ENCODE results near the gene DCAF15. TPM values are rescaled to one million over a fixed set of nuclear protein-coding genes. Genes with fewer than 3 reads are reported as not detected.

The DCAF15 gene
- total and polyA plus RNA-seq, 2 donors (not counting 3 experiments of a cell fraction or from before 2014, with no cell fraction given), result 41.9 to 42.4 TPM

DNA sequence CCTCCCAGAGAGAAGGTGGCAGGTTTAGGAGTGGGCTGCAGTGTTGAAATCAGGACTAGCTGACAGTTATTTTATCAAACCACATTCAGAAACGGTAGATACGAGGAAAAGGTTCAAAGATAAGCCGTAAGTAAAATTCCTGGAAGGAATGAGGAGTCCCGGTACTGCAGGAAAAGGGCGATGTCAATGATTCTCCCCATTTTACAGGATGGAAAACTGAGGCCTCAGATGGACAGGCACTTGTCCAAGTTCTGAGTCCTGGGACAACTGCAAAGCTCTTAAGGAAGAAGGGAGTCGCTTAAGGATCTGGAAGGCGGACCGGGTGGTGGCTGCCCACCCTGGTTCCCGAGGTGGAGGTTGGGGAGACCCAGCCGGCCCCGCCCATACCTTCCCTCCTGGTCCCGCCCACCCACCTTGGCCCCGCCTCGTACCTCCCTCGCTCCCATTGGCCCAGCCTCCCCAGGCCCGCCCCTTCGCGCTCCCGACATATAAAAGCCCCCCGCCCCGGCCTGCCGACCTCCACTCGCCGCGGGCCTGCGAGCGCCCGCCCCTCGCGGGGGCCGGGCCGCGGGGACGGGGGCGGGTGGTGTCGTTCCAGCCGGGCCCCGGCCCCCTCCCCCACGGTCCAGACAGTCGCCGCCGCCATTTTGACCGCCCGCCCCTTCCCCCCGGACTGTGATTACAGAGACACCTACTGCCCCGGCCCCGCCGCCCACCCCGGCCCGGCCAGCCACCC, 53.2 kb downstream of the DCAF15 start:
- H3K79me2 ChIP-seq (ENCODE audit: control insufficient read depth, insufficient read depth, low read length), result peaks cover 8% of the 10 kb centered on the region
- dilution Hi-C loops (cut with MboI; ENCODE audit: extremely low pct_ligation_motif_present, low sequenced_read_pairs) (no loop called here), intact Hi-C loops (cut with micrococcal nuclease) (loop anchor here (1.0 to 5.0 kb wide), 9 partner anchors 19 to 903 kb away; partner anchors contain the start of genes DCAF15, LYL1 and MISP3)
- CTCF ChIA-PET, result interaction anchor here (1.1 to 2.9 kb wide), 6 partner anchors 16 to 53 kb away, joined by 3 to 11 read pairs (median 6); partner anchors contain the start of genes DCAF15 and IL27RA
- peak overlapping the region; percentile 50 for H2AFZ ChIP-seq (ENCODE audit: low read depth, low read length)
- peak overlapping the region; percentile 94 for H3K9ac ChIP-seq (replicated peaks; ENCODE audit: extremely low read depth, insufficient read depth, low read length)
- TF ChIP-seq FOS (IDR thresholded peaks at IDR 0.05; ENCODE audit: borderline replicate concordance, insufficient read depth, low read length) (no peak), POLR2AphosphoS5 (IDR thresholded peaks at IDR 0.05; ENCODE audit: insufficient read depth, low read depth, low read length) (peak; percentile 82), MYC (IDR thresholded peaks at IDR 0.05; ENCODE audit: low read depth, low read length) (no peak)
- H3K9me3 ChIP-seq (replicated peaks; ENCODE audit: control insufficient read depth, insufficient read depth, low read length), result no peaks in the 10 kb centered on the region
- H3K27me3 ChIP-seq (ENCODE audit: control insufficient read depth in 2 of 2, insufficient read depth in 2 of 2, low read length in 2 of 2), result no peaks in the 10 kb centered on the region
- H3K4me2 ChIP-seq (ENCODE audit: insufficient read depth, low read length), result peak overlapping the region; percentile 58
- H3K4me1 ChIP-seq (ENCODE audit: control insufficient read depth, extremely low read depth, insufficient read depth, low read length), result peaks cover 20% of the 10 kb centered on the region
- no peaks in the 10 kb centered on the region for H3K36me3 ChIP-seq (ENCODE audit: control insufficient read depth in 2 of 2, extremely low read depth in 1 of 2, insufficient read depth in 2 of 2, low read length in 2 of 2)
- H3K9me1 ChIP-seq (replicated peaks; ENCODE audit: control insufficient read depth, extremely low read depth, insufficient read depth, low read length), result no peaks in the 10 kb centered on the region
- POLR2A ChIA-PET, result interaction anchor here (0.6 to 0.8 kb wide), 3 partner anchors 7 to 79 kb away, joined by 3 to 13 read pairs (median 4); no protein-coding TSS in a partner anchor
- H4K20me1 ChIP-seq (replicated peaks; ENCODE audit: control insufficient read depth, extremely low read depth, insufficient read depth, low read length), result no peaks in the 10 kb centered on the region
- TSS peak; percentile 44 for BruUV-seq (replicated peaks)
- DNase-seq (ENCODE audit: low read depth, low spot score), result peak; percentile 87
- peak overlapping the region; percentile 61 to 73 (median 69) for H3K4me3 ChIP-seq (replicated peaks in 1 of 3; ENCODE audit: insufficient read depth in 1 of 3, low read depth in 1 of 3, low read length in 3 of 3)
- no peak for FAIRE-seq
- peak overlapping the region; percentile 91 for H3K27ac ChIP-seq (ENCODE audit: insufficient read depth, low read depth, low read length)

GRCh38 chr19:14006085-14006765, 53.9 kb downstream of the DCAF15 start, which contains the start of gene RFX1:
TSS of gene RFX1 (minus strand) at chr19:14006320. CDS start at chr19:13993843, 12,477 bp downstream.
- TSS peak; percentile 16 for BruUV-seq (replicated peaks)
- Histone ChIP-seq H3K9me1 (replicated peaks; ENCODE audit: control insufficient read depth, extremely low read depth, insufficient read depth, low read length) (no peaks in the 10 kb centered on the region), H4K20me1 (replicated peaks; ENCODE audit: control insufficient read depth, extremely low read depth, insufficient read depth, low read length) (no peaks in the 10 kb centered on the region), H3K27me3 (ENCODE audit: control insufficient read depth in 2 of 2, insufficient read depth in 2 of 2, low read length in 2 of 2) (no peaks in the 10 kb centered on the region), H2AFZ (ENCODE audit: low read depth, low read length) (peak within 1 kb of the TSS; percentile 81), H3K4me1 (ENCODE audit: control insufficient read depth, extremely low read depth, insufficient read depth, low read length) (peaks cover 20% of the 10 kb centered on the region), H3K36me3 (ENCODE audit: control insufficient read depth in 2 of 2, extremely low read depth in 1 of 2, insufficient read depth in 2 of 2, low read length in 2 of 2) (no peaks in the 10 kb centered on the region), H3K9ac (replicated peaks; ENCODE audit: extremely low read depth, insufficient read depth, low read length) (peak within 1 kb of the TSS; percentile 94), H3K4me3 (replicated peaks in 1 of 3; ENCODE audit: insufficient read depth in 1 of 3, low read depth in 1 of 3, low read length in 3 of 3) (peak within 1 kb of the TSS; percentile 63 to 73 (median 69)), H3K9me3 (replicated peaks; ENCODE audit: control insufficient read depth, insufficient read depth, low read length) (no peaks in the 10 kb centered on the region), H3K27ac (ENCODE audit: insufficient read depth, low read depth, low read length) (peak within 1 kb of the TSS; percentile 91), H3K4me2 (ENCODE audit: insufficient read depth, low read length) (peak within 1 kb of the TSS; percentile 62), H3K79me2 (ENCODE audit: control insufficient read depth, insufficient read depth, low read length) (peaks cover 8% of the 10 kb centered on the region)
- CTCF ChIA-PET, result interaction anchor here (0.6 to 2.9 kb wide), 7 partner anchors 9 to 75 kb away, joined by 3 to 11 read pairs (median 4); partner anchors contain the start of gene IL27RA
- peak; percentile 100 for DNase-seq (ENCODE audit: low read depth, low spot score)
- peak; percentile 99 for FAIRE-seq
- TF ChIP-seq MYC (IDR thresholded peaks at IDR 0.05; ENCODE audit: low read depth, low read length) (no peak), MAX (IDR thresholded peaks at IDR 0.05; ENCODE audit: insufficient read depth, insufficient read length) (peak; percentile 67)
- TF ChIP-seq, protein P1, sequence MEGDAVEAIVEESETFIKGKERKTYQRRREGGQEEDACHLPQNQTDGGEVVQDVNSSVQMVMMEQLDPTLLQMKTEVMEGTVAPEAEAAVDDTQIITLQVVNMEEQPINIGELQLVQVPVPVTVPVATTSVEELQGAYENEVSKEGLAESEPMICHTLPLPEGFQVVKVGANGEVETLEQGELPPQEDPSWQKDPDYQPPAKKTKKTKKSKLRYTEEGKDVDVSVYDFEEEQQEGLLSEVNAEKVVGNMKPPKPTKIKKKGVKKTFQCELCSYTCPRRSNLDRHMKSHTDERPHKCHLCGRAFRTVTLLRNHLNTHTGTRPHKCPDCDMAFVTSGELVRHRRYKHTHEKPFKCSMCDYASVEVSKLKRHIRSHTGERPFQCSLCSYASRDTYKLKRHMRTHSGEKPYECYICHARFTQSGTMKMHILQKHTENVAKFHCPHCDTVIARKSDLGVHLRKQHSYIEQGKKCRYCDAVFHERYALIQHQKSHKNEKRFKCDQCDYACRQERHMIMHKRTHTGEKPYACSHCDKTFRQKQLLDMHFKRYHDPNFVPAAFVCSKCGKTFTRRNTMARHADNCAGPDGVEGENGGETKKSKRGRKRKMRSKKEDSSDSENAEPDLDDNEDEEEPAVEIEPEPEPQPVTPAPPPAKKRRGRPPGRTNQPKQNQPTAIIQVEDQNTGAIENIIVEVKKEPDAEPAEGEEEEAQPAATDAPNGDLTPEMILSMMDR (IDR thresholded peaks at IDR 0.05; ENCODE audit: extremely low read depth in 1 of 2, insufficient read depth in 1 of 2, low read depth in 1 of 2, low read length in 2 of 2), result no peak
- dilution Hi-C loops (cut with MboI; ENCODE audit: extremely low pct_ligation_motif_present, low sequenced_read_pairs), result no loop called here
- intact Hi-C loops (cut with micrococcal nuclease), result loop anchor here (1.0 to 5.0 kb wide), 6 partner anchors 20 to 904 kb away; partner anchors contain the start of genes DCAF15, LYL1 and MISP3
- POLR2A ChIA-PET, result interaction anchor here (0.6 to 0.7 kb wide), 2 partner anchors 8 to 45 kb away, joined by 4 to 13 read pairs; no protein-coding TSS in a partner anchor
